IMR-90 (cell line): ENCODE results near the gene SREK1. TPM values are rescaled to one million over a fixed set of nuclear protein-coding genes. Genes with fewer than 3 reads are reported as not detected.

Experiments used
- ATAC-seq: fragments of 200-7000 bp; cut with Tn5 transposase; 2 replicates; pipeline ENCODE4 v1.9.1; 2020; ENCODE audit warnings: low read depth, mild to moderate bottlenecking, moderate library complexity
- BruUV-seq: library from RNA; stranded (reverse); fragments of 400-500 nt; replicated peaks from 2 replicates; lab custom pipeline; 2021; lab: Mats Ljungman, UMichigan
- CTCF ChIA-PET: fragments of 300-600 bp; formaldehyde crosslinking; extraction: SDS; loops from one replicate; lab custom pipeline; 2021; ENCODE audit warnings: antibody characterized with exemption; lab: Yijun Ruan, JAX
- POLR2A ChIA-PET: fragments of 300-600 bp; sonication (Branson Sonifier 250); formaldehyde crosslinking; loops from one replicate; lab custom pipeline; 2022; ENCODE audit warnings: antibody characterized with exemption; ENCODE audit not compliant: unreplicated experiment; lab: Charles Lee
- DNase-seq: peaks from one replicate; pipeline ENCODE4 v3.0.0; 2013
- H2AFZ ChIP-seq: replicated peaks from 2 replicates; pipeline ENCODE3; 2013; ENCODE audit warnings: low read length, mild to moderate bottlenecking; ENCODE audit not compliant: poor library complexity
- H2AK5ac ChIP-seq: 2 replicates; pipeline ENCODE4 v1.6.1; 2013; ENCODE audit warnings: low read depth, low read length, inconsistent platforms
- H2AK9ac ChIP-seq: replicated peaks from 2 replicates; pipeline ENCODE3; 2013; ENCODE audit warnings: mild to moderate bottlenecking, low read depth, low read length, moderate library complexity; ENCODE audit not compliant: poor library complexity
- H2BK120ac ChIP-seq: 2 replicates; pipeline ENCODE4 v1.6.1; 2013; ENCODE audit warnings: low read depth, low read length, inconsistent platforms
- H2BK15ac ChIP-seq: 3 replicates; pipeline ENCODE4 v1.6.1; 2013; ENCODE audit warnings: low read depth, low read length, inconsistent platforms
- H2BK20ac ChIP-seq: 2 replicates; pipeline ENCODE4 v1.6.1; 2013; ENCODE audit warnings: low read depth, mild to moderate bottlenecking, inconsistent platforms, low read length, moderate library complexity
- H2BK5ac ChIP-seq: 2 replicates; pipeline ENCODE4 v1.6.1; 2013; ENCODE audit warnings: mild to moderate bottlenecking, low read depth, low read length, inconsistent platforms; ENCODE audit not compliant: poor library complexity, severe bottlenecking
- H3K14ac ChIP-seq: replicated peaks from 2 replicates; pipeline ENCODE4 v1.6.1; 2013; ENCODE audit warnings: low read depth, low read length, inconsistent platforms
- H3K18ac ChIP-seq: 2 replicates; pipeline ENCODE4 v1.6.1; 2013; ENCODE audit warnings: low read depth, low read length, control low read depth
- H3K23ac ChIP-seq: 2 replicates; pipeline ENCODE4 v1.6.1; 2013; ENCODE audit warnings: low read depth, low read length, inconsistent platforms
- H3K27ac ChIP-seq: 2 replicates; pipeline ENCODE4 v1.5.1; 2013; ENCODE audit warnings: mild to moderate bottlenecking, control low read depth, low read length; ENCODE audit not compliant: insufficient read depth
- H3K27me3 ChIP-seq: 2 replicates; pipeline ENCODE4 v1.6.1; 2013; ENCODE audit warnings: low read length; ENCODE audit not compliant: control insufficient read depth, insufficient read depth
- H3K36me3 ChIP-seq: 2 replicates; pipeline ENCODE4 v1.6.1; 2013; ENCODE audit warnings: low read length, mixed read lengths; ENCODE audit not compliant: control insufficient read depth, insufficient read depth
- H3K4ac ChIP-seq: 2 replicates; pipeline ENCODE4 v1.6.1; 2013; ENCODE audit warnings: low read depth, low read length, inconsistent platforms
- H3K4me1 ChIP-seq: 2 replicates; pipeline ENCODE4 v1.6.1; 2013; ENCODE audit warnings: low read length, mixed read lengths; ENCODE audit not compliant: control insufficient read depth, insufficient read depth
- H3K4me2 ChIP-seq: 2 replicates; pipeline ENCODE4 v1.6.1; 2013; ENCODE audit warnings: low read depth, mild to moderate bottlenecking, control low read depth, low read length, moderate library complexity
- H3K4me3 ChIP-seq: 2 replicates; pipeline ENCODE4 v1.5.1; 2013; ENCODE audit warnings: low read depth, mild to moderate bottlenecking, control low read depth, low read length, moderate library complexity; ENCODE audit not compliant: insufficient read depth
- H3K56ac ChIP-seq: 2 replicates; pipeline ENCODE4 v1.6.1; 2013; ENCODE audit warnings: low read length, inconsistent platforms; ENCODE audit not compliant: insufficient read depth; ENCODE audit errors: extremely low read depth
- H3K79me1 ChIP-seq, 2 experiments: 2 replicates each; pipeline ENCODE4 v1.6.1; 2013; ENCODE audit warnings: low read length in 2 of 2, inconsistent platforms in 1 of 2, low read depth in 1 of 2
- H3K9ac ChIP-seq: 2 replicates; pipeline ENCODE4 v1.6.1; 2013; ENCODE audit warnings: low read depth, low read length, control low read depth
- H3K9me1 ChIP-seq: 2 replicates; pipeline ENCODE4 v1.6.1; 2013; ENCODE audit warnings: low read length, inconsistent platforms; ENCODE audit not compliant: insufficient read depth
- H3K9me3 ChIP-seq: 2 replicates; pipeline ENCODE4 v1.6.1; 2013; ENCODE audit warnings: low read length; ENCODE audit not compliant: control insufficient read depth, insufficient read depth
- H4K20me1 ChIP-seq: 2 replicates; pipeline ENCODE4 v1.6.1; 2013; ENCODE audit warnings: low read length, inconsistent platforms; ENCODE audit not compliant: insufficient read depth
- H4K5ac ChIP-seq: 2 replicates; pipeline ENCODE4 v1.6.1; 2013; ENCODE audit warnings: mild to moderate bottlenecking, low read depth, low read length, control low read depth
- H4K8ac ChIP-seq, 2 experiments: 2 replicates each; pipeline ENCODE4 v1.6.1; 2013; ENCODE audit warnings: low read depth in 2 of 2, low read length in 2 of 2, control low read depth in 1 of 2, inconsistent platforms in 1 of 2
- H4K91ac ChIP-seq: 2 replicates; pipeline ENCODE4 v1.6.1; 2013; ENCODE audit warnings: low read depth, low read length, inconsistent platforms; ENCODE audit not compliant: insufficient read depth
- BHLHE40 ChIP-seq: fragments of 150-350 bp; IDR thresholded peaks from 2 replicates; pipeline ENCODE4 v1.6.1; 2016; ENCODE audit warnings: mild to moderate bottlenecking, low read depth, low read length
- CEBPB ChIP-seq: IDR thresholded peaks from 2 replicates; pipeline ENCODE4 v1.6.1; 2012; ENCODE audit warnings: low read depth, low read length, improper control_type of control experiment
- FOS ChIP-seq: fragments of 150-350 bp; IDR thresholded peaks from 2 replicates; pipeline ENCODE4 v1.6.1; 2016; ENCODE audit warnings: low read depth, low read length
- MAFK ChIP-seq: IDR thresholded peaks from 2 replicates; pipeline ENCODE4 v1.6.1; 2012; ENCODE audit warnings: low read depth, low read length, improper control_type of control experiment
- MXI1 ChIP-seq: IDR thresholded peaks from 2 replicates; pipeline ENCODE4 v1.6.1; 2012; ENCODE audit warnings: low read depth, mild to moderate bottlenecking, low read length, moderate library complexity, borderline replicate concordance
- NFE2L2 ChIP-seq: fragments of 150-350 bp; IDR thresholded peaks from 2 replicates; pipeline ENCODE4 v1.6.1; 2016; ENCODE audit warnings: low read depth, mild to moderate bottlenecking, low read length
- POLR2A ChIP-seq: IDR thresholded peaks from 2 replicates; pipeline ENCODE4 v1.6.1; 2012; ENCODE audit warnings: mild to moderate bottlenecking, low read depth, low read length
- RAD21 ChIP-seq: IDR thresholded peaks from 2 replicates; pipeline ENCODE4 v1.6.1; 2012; ENCODE audit warnings: low read length, improper control_type of control experiment
- RCOR1 ChIP-seq: IDR thresholded peaks from 2 replicates; pipeline ENCODE4 v1.6.1; 2012; ENCODE audit warnings: mild to moderate bottlenecking, low read length, improper control_type of control experiment; ENCODE audit not compliant: insufficient replicate concordance
- SMC3 ChIP-seq: fragments of 150-350 bp; IDR thresholded peaks from 2 replicates; pipeline ENCODE4 v1.6.1; 2016; ENCODE audit warnings: low read depth, mild to moderate bottlenecking, antibody characterized with exemption, low read length, moderate library complexity
- WGBS, 2 experiments: methylation state at CpG; one replicate each; pipeline versions ENCODE4 v1.1.5 to v1.1.7; 2013; ENCODE audit warnings: missing lambda C conversion rate in 2 of 2; ENCODE audit not compliant: insufficient read length in 1 of 2; ENCODE audit errors: extremely low coverage in 2 of 2; 5-methylcytosine and 5-hydroxymethylcytosine counted together
- dilution Hi-C: fragments of 300-500 bp; cut with HindIII; formaldehyde crosslinking; loops from one replicate; pipeline ENCODE4 v1.14.3; 2018; ENCODE audit warnings: low sequenced_read_pairs; ENCODE audit not compliant: unreplicated experiment
- in situ Hi-C: fragments of 300-500 bp; cut with MboI; formaldehyde crosslinking; loops from 3 replicates; pipeline ENCODE4 v1.14.3; 2019; ENCODE audit warnings: low sequenced_read_pairs, inconsistent platforms, mixed read lengths
- intact Hi-C: fragments of 100-400 bp; cut with micrococcal nuclease; formaldehyde crosslinking; loops from 2 replicates; pipeline ENCODE4 v1.10.0; 2022
- polyA plus RNA-seq, 3 experiments: library from polyadenylated mRNA; depleted of rRNA; stranded (reverse); fragments of >200 nt; gene quantifications; 2 replicates each; pipeline ENCODE4 v1.2.3, GENCODE V29; 2012; ENCODE audit warnings: low replicate concordance in 1 of 3
- total RNA-seq: library from RNA; depleted of rRNA; stranded (reverse); fragments of >200 nt; gene quantifications from 2 replicates; pipeline ENCODE4 v1.2.3, GENCODE V29; 2012
- TF ChIP-seq, protein P1 (sequence below): conservative IDR thresholded peaks from 2 replicates; pipeline ENCODE4 v1.5.1; 2012; ENCODE audit warnings: mild to moderate bottlenecking, low read depth, low read length, improper control_type of control experiment
- TF ChIP-seq, protein P2 (sequence below): fragments of 150-350 bp; IDR thresholded peaks from 2 replicates; pipeline ENCODE4 v1.6.1; 2017; ENCODE audit warnings: mild to moderate bottlenecking, antibody characterized with exemption, low read length, low read depth

The SREK1 gene
- total and polyA plus RNA-seq, 2 of the 4 experiments (the other 2 are of a cell fraction): 23.0 to 36.2 TPM

DNA sequence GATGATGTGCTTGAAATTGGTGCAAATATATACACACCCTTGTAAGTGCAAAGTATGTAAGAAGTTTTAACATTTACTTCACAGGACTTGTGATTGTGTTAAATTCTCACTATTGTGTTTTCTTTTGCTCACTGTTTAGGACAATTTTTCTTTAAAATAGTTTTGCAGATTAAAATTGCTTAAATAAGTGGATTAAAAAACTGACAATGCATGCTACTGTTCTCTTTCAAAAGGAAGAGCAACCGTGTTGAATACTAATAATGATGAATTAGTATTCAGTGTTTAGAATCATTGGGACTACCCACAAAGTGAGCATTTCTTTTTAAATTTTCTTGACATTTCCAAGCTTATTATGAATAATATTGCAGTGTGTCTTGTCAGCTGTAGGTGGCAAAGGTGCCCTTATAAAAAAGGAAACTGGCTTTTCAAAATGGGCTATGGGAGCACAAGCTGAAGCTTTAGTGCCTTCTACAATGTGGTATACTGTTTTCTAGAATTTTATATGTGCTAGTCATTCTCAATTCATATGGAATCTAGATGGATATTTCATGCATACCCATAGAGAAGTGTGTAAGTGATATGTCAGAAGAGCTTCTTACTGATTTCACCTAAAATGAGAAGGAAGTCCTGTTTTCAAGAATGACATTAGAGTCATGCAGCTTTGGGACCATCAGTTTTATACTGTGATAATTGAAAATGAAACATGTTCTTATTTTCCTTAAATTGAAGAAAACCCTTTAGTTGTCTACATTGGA, 35.4 kb downstream of the SREK1 start (continued):
- TF ChIP-seq RCOR1: no peak

DNA sequence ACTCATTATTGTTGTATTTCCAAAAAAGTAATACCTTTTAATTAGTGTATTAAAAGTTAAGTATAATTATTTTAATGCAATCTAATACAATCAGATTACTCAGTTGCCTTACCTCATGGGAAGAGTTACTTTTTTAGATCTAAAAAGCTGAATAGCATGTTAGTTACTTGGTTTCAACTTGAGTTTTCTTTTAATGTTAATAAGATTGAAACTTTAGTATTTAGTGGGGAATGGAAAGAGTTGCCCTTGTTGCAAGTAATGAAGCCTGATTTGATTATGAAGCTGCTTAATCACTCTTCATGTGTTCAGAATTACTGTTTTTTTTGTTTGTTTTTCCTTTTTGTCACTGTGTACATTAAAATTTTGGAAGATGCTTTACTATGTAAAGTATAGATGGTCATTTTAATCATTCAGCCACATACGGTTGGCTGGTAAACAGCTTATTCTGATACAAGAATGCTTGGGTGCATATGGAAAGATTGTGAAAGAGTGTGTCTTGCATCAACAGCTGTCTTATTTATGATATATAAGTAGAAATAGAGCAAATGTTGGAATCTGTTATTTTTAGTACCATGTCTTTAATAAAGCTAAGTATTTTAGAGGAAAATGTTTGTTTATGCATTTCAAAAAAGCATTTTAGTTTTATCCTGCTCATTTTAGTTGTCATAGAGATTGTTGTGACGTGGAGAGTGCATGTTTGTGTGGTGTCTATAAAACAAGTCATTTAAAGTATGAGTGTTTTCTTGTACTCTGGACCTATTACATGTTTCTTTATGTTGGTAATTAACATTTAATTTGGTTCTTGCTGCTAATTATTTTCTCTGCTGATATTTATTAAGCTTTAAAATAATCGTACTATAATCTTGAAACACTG, 36.4 kb downstream of the SREK1 start:
- Histone ChIP-seq H2BK20ac (no peak overlapping the region), H3K27me3 (no peaks in the 10 kb centered on the region), H2AK9ac (no peak overlapping the region), H2AK5ac (no peak overlapping the region), H3K4ac (no peak overlapping the region), H3K4me2 (no peak overlapping the region), H3K14ac (no peak overlapping the region), H3K36me3 (peaks cover 9% of the 10 kb centered on the region), H3K9me3 (no peaks in the 10 kb centered on the region), H3K4me3 (no peak overlapping the region), H3K9me1 (no peaks in the 10 kb centered on the region), H2BK120ac (no peak overlapping the region), H4K20me1 (no peaks in the 10 kb centered on the region), H4K8ac (no peak overlapping the region), H3K56ac (no peak overlapping the region), H3K18ac (no peak overlapping the region), H2BK15ac (no peak overlapping the region), H2AFZ (no peak overlapping the region), H2BK5ac (no peak overlapping the region), H4K91ac (no peak overlapping the region), H3K79me1 (peaks cover 3 to 7% of the 10 kb centered on the region in 2 experiments; a peak in 1 of 4 replicates), H3K27ac (no peak overlapping the region), H3K23ac (no peak overlapping the region), H3K4me1 (no peaks in the 10 kb centered on the region), H3K9ac (no peak overlapping the region), H4K5ac (no peak overlapping the region)
- in situ Hi-C loops: no loop called here
- intact Hi-C loops: no loop called here
- dilution Hi-C loops: no loop called here
- ATAC-seq (no peak), DNase-seq (no peak)
- POLR2A ChIA-PET: no interaction called here
- no CpG with 5 or more reads among the region's 3 CpGs for WGBS, 2 experiments
- CTCF ChIA-PET: interaction anchor here (2.8 kb wide), 1 partner anchor 9 kb away, joined by 8 read pairs; no protein-coding TSS in a partner anchor
- TF ChIP-seq, protein P1, sequence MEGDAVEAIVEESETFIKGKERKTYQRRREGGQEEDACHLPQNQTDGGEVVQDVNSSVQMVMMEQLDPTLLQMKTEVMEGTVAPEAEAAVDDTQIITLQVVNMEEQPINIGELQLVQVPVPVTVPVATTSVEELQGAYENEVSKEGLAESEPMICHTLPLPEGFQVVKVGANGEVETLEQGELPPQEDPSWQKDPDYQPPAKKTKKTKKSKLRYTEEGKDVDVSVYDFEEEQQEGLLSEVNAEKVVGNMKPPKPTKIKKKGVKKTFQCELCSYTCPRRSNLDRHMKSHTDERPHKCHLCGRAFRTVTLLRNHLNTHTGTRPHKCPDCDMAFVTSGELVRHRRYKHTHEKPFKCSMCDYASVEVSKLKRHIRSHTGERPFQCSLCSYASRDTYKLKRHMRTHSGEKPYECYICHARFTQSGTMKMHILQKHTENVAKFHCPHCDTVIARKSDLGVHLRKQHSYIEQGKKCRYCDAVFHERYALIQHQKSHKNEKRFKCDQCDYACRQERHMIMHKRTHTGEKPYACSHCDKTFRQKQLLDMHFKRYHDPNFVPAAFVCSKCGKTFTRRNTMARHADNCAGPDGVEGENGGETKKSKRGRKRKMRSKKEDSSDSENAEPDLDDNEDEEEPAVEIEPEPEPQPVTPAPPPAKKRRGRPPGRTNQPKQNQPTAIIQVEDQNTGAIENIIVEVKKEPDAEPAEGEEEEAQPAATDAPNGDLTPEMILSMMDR: no peak
- TF ChIP-seq MAFK: no peak
- TF ChIP-seq BHLHE40: no peak
- TF ChIP-seq FOS: no peak
- no peak for TF ChIP-seq MXI1
- no peak for TF ChIP-seq RCOR1
- TF ChIP-seq, protein P2, sequence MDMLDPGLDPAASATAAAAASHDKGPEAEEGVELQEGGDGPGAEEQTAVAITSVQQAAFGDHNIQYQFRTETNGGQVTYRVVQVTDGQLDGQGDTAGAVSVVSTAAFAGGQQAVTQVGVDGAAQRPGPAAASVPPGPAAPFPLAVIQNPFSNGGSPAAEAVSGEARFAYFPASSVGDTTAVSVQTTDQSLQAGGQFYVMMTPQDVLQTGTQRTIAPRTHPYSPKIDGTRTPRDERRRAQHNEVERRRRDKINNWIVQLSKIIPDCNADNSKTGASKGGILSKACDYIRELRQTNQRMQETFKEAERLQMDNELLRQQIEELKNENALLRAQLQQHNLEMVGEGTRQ: no peak
- TF ChIP-seq SMC3: no peak
- no peak for TF ChIP-seq RAD21
- TF ChIP-seq POLR2A: no peak
- no peak for TF ChIP-seq CEBPB
- no peak for TF ChIP-seq NFE2L2
- BruUV-seq: no TSS peak
